Subcutaneous abdominal adipose tissue (tissue), 5 donors: Measurements from ENCODE around the gene C11orf68.

Experiments
- H3K27ac ChIP-seq: one replicate; pipeline ENCODE4 v1.7.0; 2013; ENCODE audit warnings: low read depth, mild to moderate bottlenecking, inconsistent platforms, low read length, moderate library complexity
- H3K27me3 ChIP-seq, 5 donors: one replicate each; pipeline ENCODE4 v1.7.0; 2013; ENCODE audit warnings: low read length in 5 of 5, inconsistent platforms in 1 of 5; ENCODE audit not compliant: control insufficient read depth in 5 of 5, insufficient read depth in 4 of 5
- H3K36me3 ChIP-seq, 5 donors: one replicate each; pipeline ENCODE4 v1.7.0; 2013; ENCODE audit warnings: low read length in 5 of 5; ENCODE audit not compliant: control insufficient read depth in 5 of 5, insufficient read depth in 5 of 5
- H3K4me1 ChIP-seq, 5 donors: one replicate each; pipeline ENCODE4 v1.7.0; 2013; ENCODE audit warnings: low read length in 5 of 5, mild to moderate bottlenecking in 3 of 5, moderate library complexity in 1 of 5; ENCODE audit not compliant: control insufficient read depth in 5 of 5, insufficient read depth in 5 of 5
- H3K4me3 ChIP-seq, 5 donors: one replicate each; pipeline ENCODE4 v1.7.0; 2013; ENCODE audit warnings: low read length in 5 of 5, low read depth in 1 of 5
- H3K9ac ChIP-seq, 5 donors: one replicate each; pipeline ENCODE4 v1.7.0; 2013; ENCODE audit warnings: low read length in 5 of 5, mild to moderate bottlenecking in 4 of 5, moderate library complexity in 3 of 5
- H3K9me3 ChIP-seq, 5 donors: one replicate each; pipeline ENCODE4 v1.7.0; 2013; ENCODE audit warnings: low read length in 5 of 5; ENCODE audit not compliant: control insufficient read depth in 5 of 5
- donor health status: healthy.
- donor health status: healthy.
- donor health status: healthy.
- donor health status: healthy.
- donor health status: healthy.

C11orf68 gene

GRCh38 chr11:65918211-65919140, at the start of gene C11orf68:
Gene C11orf68 (minus strand): TSS chr11:65919062. CDS start chr11:65919031, 31 bp downstream.
- H3K9ac ChIP-seq: peak within 1 kb of the TSS; percentile 73 to 100 (median 95)
- H3K27me3 ChIP-seq: no peaks in the 10 kb centered on the region
- peaks cover 26 to 56% (median 54%) of the 10 kb centered on the region in 5 donors for H3K4me1 ChIP-seq
- H3K27ac ChIP-seq: peak within 1 kb of the TSS; percentile 86
- H3K4me3 ChIP-seq: peak within 1 kb of the TSS; percentile 83 to 96 (median 94)
- peaks cover 0 to 24% (median 19%) of the 10 kb centered on the region in 5 donors for H3K36me3 ChIP-seq
- no peaks in the 10 kb centered on the region for H3K9me3 ChIP-seq

- peaks cover 6 to 19% (median 18%) of the 10 kb centered on the region in 5 donors for H3K4me1 ChIP-seq
- no peaks in the 10 kb centered on the region for H3K9me3 ChIP-seq
- no peak overlapping the region for H3K27ac ChIP-seq
- H3K36me3 ChIP-seq: peaks cover 0 to 74% (median 66%) of the 10 kb centered on the region in 5 donors
- no peaks in the 10 kb centered on the region for H3K27me3 ChIP-seq
- no peak overlapping the region for H3K4me3 ChIP-seq
- no peak overlapping the region for H3K9ac ChIP-seq
Observed at GRCh38 chr11:65967329-65967934, 48.6 kb upstream of the C11orf68 start.

- Histone ChIP-seq H3K9me3 (no peaks in the 10 kb centered on the region), H3K4me1 (peaks cover 7 to 23% (median 22%) of the 10 kb centered on the region in 5 donors), H3K27me3 (no peaks in the 10 kb centered on the region), H3K9ac (no peak overlapping the region), H3K4me3 (no peak overlapping the region), H3K36me3 (peaks cover 0 to 67% (median 65%) of the 10 kb centered on the region in 5 donors), H3K27ac (no peak overlapping the region)
Observed at GRCh38 chr11:65965986-65966762, 47.3 kb upstream of the C11orf68 start.

GRCh38 chr11:65964906-65965305, 46.0 kb upstream of the C11orf68 start:
- H3K36me3 ChIP-seq: peaks cover 0 to 61% (median 60%) of the 10 kb centered on the region in 5 donors
- H3K9ac ChIP-seq: no peak overlapping the region
- peaks cover 7 to 29% (median 26%) of the 10 kb centered on the region in 5 donors for H3K4me1 ChIP-seq
- H3K27me3 ChIP-seq: no peaks in the 10 kb centered on the region
- H3K27ac ChIP-seq: no peak overlapping the region
- H3K9me3 ChIP-seq: no peaks in the 10 kb centered on the region
- no peak overlapping the region for H3K4me3 ChIP-seq

GRCh38 chr11:65962141-65962564, 43.3 kb upstream of the C11orf68 start:
- Histone ChIP-seq H3K4me3 (peak overlapping the region; percentile 86 to 98 (median 89)), H3K9me3 (no peaks in the 10 kb centered on the region), H3K9ac (peak overlapping the region; percentile 47 to 81 (median 75)), H3K36me3 (peaks cover 0 to 34% (median 33%) of the 10 kb centered on the region in 5 donors), H3K27me3 (peaks cover 0 to 6% (median 0%) of the 10 kb centered on the region in 5 donors), H3K4me1 (peaks cover 7 to 29% (median 26%) of the 10 kb centered on the region in 5 donors), H3K27ac (no peak overlapping the region)

GRCh38 chr11:65961267-65962140, 42.6 kb upstream of the C11orf68 start, which contains the start of gene SART1:
Gene SART1 (plus strand): TSS chr11:65961734. CDS start chr11:65961781, 47 bp downstream.
- no peaks in the 10 kb centered on the region for H3K9me3 ChIP-seq
- peak within 1 kb of the TSS; percentile 77 to 96 (median 91) for H3K9ac ChIP-seq
- peaks cover 0 to 27% (median 27%) of the 10 kb centered on the region in 5 donors for H3K36me3 ChIP-seq
- peak within 1 kb of the TSS; percentile 88 to 99 (median 94) for H3K4me3 ChIP-seq
- peaks cover 0 to 7% (median 0%) of the 10 kb centered on the region in 5 donors for H3K27me3 ChIP-seq
- peaks cover 7 to 29% (median 26%) of the 10 kb centered on the region in 5 donors for H3K4me1 ChIP-seq
- H3K27ac ChIP-seq: peak within 1 kb of the TSS; percentile 89

- H3K4me1 ChIP-seq: peaks cover 7 to 29% (median 26%) of the 10 kb centered on the region in 5 donors
Observed at GRCh38 chr11:65960824-65961266, 42.0 kb upstream of the C11orf68 start.

GRCh38 chr11:65958774-65959420, 40.0 kb upstream of the C11orf68 start:
- no peak overlapping the region for H3K4me3 ChIP-seq
- no peak overlapping the region for H3K9ac ChIP-seq
- peaks cover 7 to 25% (median 22%) of the 10 kb centered on the region in 5 donors for H3K4me1 ChIP-seq
- H3K9me3 ChIP-seq: no peaks in the 10 kb centered on the region
- no peak overlapping the region for H3K27ac ChIP-seq
- H3K27me3 ChIP-seq: peaks cover 4 to 7% (median 6%) of the 10 kb centered on the region in 5 donors
- peaks cover 0 to 1% (median under 1%) of the 10 kb centered on the region in 5 donors for H3K36me3 ChIP-seq

More at GRCh38 chr11:65960824-65961266, 42.0 kb upstream of the C11orf68 start:
- Histone ChIP-seq H3K27me3 (peaks cover under 1 to 7% (median under 1%) of the 10 kb centered on the region in 5 donors), H3K36me3 (peaks cover 0 to 21% (median 20%) of the 10 kb centered on the region in 5 donors), H3K4me3 (peak overlapping the region; percentile 88 to 99 (median 94)), H3K9me3 (no peaks in the 10 kb centered on the region), H3K27ac (peak overlapping the region; percentile 89), H3K9ac (peak overlapping the region; percentile 77 to 96 (median 91))
